ENCODE results near the gene KCNAB2.

The KCNAB2 gene

GRCh38 chr1:6081901-6082300, 36.2 kb downstream of the KCNAB2 start:
- TF ChIP-seq CTCF (IDR thresholded peaks at IDR 0.05; ENCODE audit: control insufficient read depth, extremely low read depth, insufficient read depth), result no peak
- DNase-seq (ENCODE audit: low read depth), result no peak

GRCh38 chr1:6082430-6082971, 36.8 kb downstream of the KCNAB2 start:
- TF ChIP-seq CTCF (IDR thresholded peaks at IDR 0.05; ENCODE audit: control insufficient read depth, extremely low read depth, insufficient read depth), result 0 out of 2 replicates have a peak, but pooled peaks have one; percentile 8
- no peak for DNase-seq (ENCODE audit: low read depth)
- no peak overlapping the region for H3K4me3 ChIP-seq (ENCODE audit: low read depth, low read length)

More at GRCh38 chr1:6081901-6082300, 36.2 kb downstream of the KCNAB2 start:
- no peak overlapping the region for H3K4me3 ChIP-seq (ENCODE audit: low read depth, low read length)

GRCh38 chr1:6083385-6083784, 37.7 kb downstream of the KCNAB2 start:
- no peak for TF ChIP-seq CTCF (IDR thresholded peaks at IDR 0.05; ENCODE audit: control insufficient read depth, extremely low read depth, insufficient read depth)
- DNase-seq (ENCODE audit: low read depth), result no peak
- no peak overlapping the region for H3K4me3 ChIP-seq (ENCODE audit: low read depth, low read length)

- no peak overlapping the region for H3K4me3 ChIP-seq (ENCODE audit: low read depth, low read length)
- no peak for DNase-seq (ENCODE audit: low read depth)
- no peak for TF ChIP-seq CTCF (IDR thresholded peaks at IDR 0.05; ENCODE audit: control insufficient read depth, extremely low read depth, insufficient read depth)
Measured at GRCh38 chr1:6083801-6084446, 38.2 kb downstream of the KCNAB2 start.

- no peak overlapping the region for H3K4me3 ChIP-seq (ENCODE audit: low read depth, low read length)
- DNase-seq (ENCODE audit: low read depth), result no peak
- no peak for TF ChIP-seq CTCF (IDR thresholded peaks at IDR 0.05; ENCODE audit: control insufficient read depth, extremely low read depth, insufficient read depth)
Measured at GRCh38 chr1:6084781-6085495, 39.2 kb downstream of the KCNAB2 start.

GRCh38 chr1:6085666-6086065, 40.0 kb downstream of the KCNAB2 start:
- H3K4me3 ChIP-seq (ENCODE audit: low read depth, low read length), result no peak overlapping the region
- DNase-seq (ENCODE audit: low read depth), result no peak
- no peak for TF ChIP-seq CTCF (IDR thresholded peaks at IDR 0.05; ENCODE audit: control insufficient read depth, extremely low read depth, insufficient read depth)
